ENCODE results near the gene TMEM128.

- TF ChIP-seq CTCF (IDR thresholded peaks at IDR 0.05; ENCODE audit: low read length) (no peak), EZH2phosphoT487 (IDR thresholded peaks at IDR 0.05; ENCODE audit: low read length) (no peak), EZH2 (optimal IDR thresholded peaks at IDR 0.05; ENCODE audit: low read depth, low read length) (no peak)
These were observed 33.8 kb upstream of the TMEM128 start for GRCh38 chr4:4281787-4282186.
